Activated T-cell treated with anti-CD3 and anti-CD28 coated beads, Interleukin-2, amount 50 U/mL, for 72 hours (primary cell): ENCODE measurements around the gene KIF26B. TPM values are rescaled to one million over a fixed set of nuclear protein-coding genes. Genes with fewer than 3 reads are reported as not detected.

Source experiments
- ATAC-seq, 2 donors: fragments of 150-1000 bp; cut with Tn5 transposase; replicated peaks in 1 of 2; 2 replicates each; pipeline ENCODE4 v1.10.0; 2021; ENCODE audit warnings: moderate library complexity in 2 of 2, mild to moderate bottlenecking in 1 of 2
- DNase-seq, 2 donors: peaks; one replicate each; pipeline ENCODE4 v3.0.0; 2021 to 2022; ENCODE audit warnings: mixed read lengths in 1 of 2
- H3K27ac Mint-ChIP-seq: one replicate; pipeline ENCODE4 v1.8.0; 2022; ENCODE audit warnings: mild to moderate bottlenecking, moderate library complexity, mixed read lengths
- H3K27me3 Mint-ChIP-seq: one replicate; pipeline ENCODE4 v1.8.0; 2022; ENCODE audit warnings: low read depth, mixed read lengths
- H3K36me3 Mint-ChIP-seq, 2 donors: one replicate each; pipeline ENCODE4 v1.8.0; 2022; ENCODE audit warnings: mixed read lengths in 2 of 2, mild to moderate bottlenecking in 1 of 2; ENCODE audit not compliant: insufficient read depth in 2 of 2
- H3K4me1 Mint-ChIP-seq: one replicate; pipeline ENCODE4 v1.8.0; 2022; ENCODE audit warnings: low read depth, mixed read lengths
- H3K4me3 Mint-ChIP-seq, 2 donors: one replicate each; pipeline ENCODE4 v1.8.0; 2022; ENCODE audit warnings: mild to moderate bottlenecking in 2 of 2, mixed read lengths in 2 of 2, moderate library complexity in 2 of 2
- H3K9me3 Mint-ChIP-seq, 2 donors: one replicate each; pipeline ENCODE4 v1.8.0; 2022; ENCODE audit warnings: mixed read lengths in 2 of 2
- total RNA-seq, 2 donors: library from RNA; stranded (reverse); gene quantifications; one replicate each; pipeline ENCODE4 v1.2.3, GENCODE V29; 2022

KIF26B gene
- total RNA-seq, 2 donors from 2014 or later = 0.25 to 0.34 TPM

- no peak overlapping the region for H3K27ac Mint-ChIP-seq
- no peaks in the 10 kb centered on the region for H3K36me3 Mint-ChIP-seq
- no peaks in the 10 kb centered on the region for H3K27me3 Mint-ChIP-seq
- H3K4me3 Mint-ChIP-seq = no peak overlapping the region
- ATAC-seq (no peak), DNase-seq (no peak)
- H3K4me1 Mint-ChIP-seq = no peaks in the 10 kb centered on the region
- no peaks in the 10 kb centered on the region for H3K9me3 Mint-ChIP-seq
These were observed 389.5 kb downstream of the KIF26B start for GRCh38 chr1:245544236-245544635.

GRCh38 chr1:245546875-245547274 lies 392.1 kb downstream of the KIF26B start:
- Mint-ChIP-seq H3K27ac (no peak overlapping the region), H3K27me3 (no peaks in the 10 kb centered on the region), H3K36me3 (no peaks in the 10 kb centered on the region), H3K9me3 (no peaks in the 10 kb centered on the region), H3K4me1 (no peaks in the 10 kb centered on the region), H3K4me3 (peak overlapping the region in 1 of 2 donors; percentile 50)
- ATAC-seq (no peak), DNase-seq (no peak)

DNA sequence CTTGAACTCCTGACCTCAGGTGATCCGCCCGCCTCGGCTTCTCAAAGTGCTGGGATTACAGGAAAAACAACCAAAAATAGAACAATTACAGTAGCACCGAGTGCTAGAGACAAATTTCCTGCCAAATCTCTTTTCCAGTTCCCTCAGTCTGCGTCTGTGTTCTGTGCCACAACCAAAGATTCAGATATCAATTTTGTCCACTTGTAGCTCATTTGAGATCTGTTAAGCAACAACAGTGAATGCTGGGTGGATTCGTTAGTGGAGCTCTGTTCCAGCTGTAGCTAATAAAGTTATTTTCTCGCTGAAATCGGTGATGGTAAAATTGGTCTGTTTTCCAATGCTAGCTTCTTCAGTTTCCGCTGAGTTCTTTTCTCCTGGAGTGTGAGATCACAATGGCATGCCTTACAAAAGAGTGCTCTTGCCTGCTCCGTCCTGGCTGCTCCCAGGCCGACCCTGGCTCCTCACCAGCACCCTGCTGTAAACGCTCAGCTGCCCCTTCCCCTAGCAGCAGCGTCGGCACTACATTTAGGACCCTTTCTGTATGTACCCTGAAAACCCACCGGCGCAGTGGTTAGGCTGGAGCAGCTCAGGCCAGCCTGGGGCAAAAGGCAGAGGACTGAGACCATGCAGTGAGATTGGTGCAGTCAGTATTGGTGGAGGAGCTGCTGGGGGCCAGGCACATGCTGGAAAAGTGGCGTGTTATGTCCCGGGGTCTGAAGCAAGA lies 395.4 kb downstream of the KIF26B start:
- H3K9me3 Mint-ChIP-seq = no peaks in the 10 kb centered on the region
- no peak overlapping the region for H3K4me3 Mint-ChIP-seq
- no peaks in the 10 kb centered on the region for H3K27me3 Mint-ChIP-seq
- DNase-seq (no peak), ATAC-seq (no peak)
- no peaks in the 10 kb centered on the region for H3K4me1 Mint-ChIP-seq
- H3K27ac Mint-ChIP-seq = no peak overlapping the region
- H3K36me3 Mint-ChIP-seq = no peaks in the 10 kb centered on the region

- no peaks in the 10 kb centered on the region for H3K9me3 Mint-ChIP-seq
- H3K27me3 Mint-ChIP-seq = no peaks in the 10 kb centered on the region
- no peaks in the 10 kb centered on the region for H3K36me3 Mint-ChIP-seq
- DNase-seq (no peak), ATAC-seq (no peak)
- H3K27ac Mint-ChIP-seq = no peak overlapping the region
- H3K4me3 Mint-ChIP-seq = no peak overlapping the region
- no peaks in the 10 kb centered on the region for H3K4me1 Mint-ChIP-seq
These were observed 395.9 kb downstream of the KIF26B start for GRCh38 chr1:245550720-245551043.

DNA sequence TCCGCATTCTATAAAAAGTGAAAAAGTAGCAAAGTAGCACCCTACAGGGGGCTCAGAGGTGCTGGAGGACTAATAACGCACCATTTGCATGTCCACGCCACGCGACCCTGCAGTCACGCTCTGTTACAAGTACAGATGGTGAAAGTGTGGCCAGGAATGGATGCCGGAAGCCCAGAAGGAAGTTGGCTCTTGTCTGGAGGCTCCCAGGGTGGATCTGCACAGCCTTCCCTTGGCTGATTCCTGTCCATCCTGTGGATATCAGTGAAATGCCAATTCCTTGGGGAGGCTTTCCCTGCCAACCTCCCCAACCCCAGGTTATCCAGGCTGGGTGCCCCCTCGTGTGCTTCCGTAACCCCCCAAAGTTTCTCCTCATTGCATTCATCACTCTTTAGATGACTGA lies 396.8 kb downstream of the KIF26B start:
- Mint-ChIP-seq H3K36me3 (no peaks in the 10 kb centered on the region), H3K9me3 (no peaks in the 10 kb centered on the region), H3K4me1 (no peaks in the 10 kb centered on the region), H3K27me3 (no peaks in the 10 kb centered on the region), H3K27ac (no peak overlapping the region), H3K4me3 (no peak overlapping the region)
- DNase-seq = no peak
- no peak for ATAC-seq

- H3K27ac Mint-ChIP-seq = no peak overlapping the region
- DNase-seq (no peak), ATAC-seq (no peak)
- H3K4me1 Mint-ChIP-seq = no peaks in the 10 kb centered on the region
- no peaks in the 10 kb centered on the region for H3K9me3 Mint-ChIP-seq
- H3K27me3 Mint-ChIP-seq = no peaks in the 10 kb centered on the region
- no peaks in the 10 kb centered on the region for H3K36me3 Mint-ChIP-seq
- H3K4me3 Mint-ChIP-seq = no peak overlapping the region
These were observed 397.5 kb downstream of the KIF26B start for GRCh38 chr1:245552331-245552730.

DNA sequence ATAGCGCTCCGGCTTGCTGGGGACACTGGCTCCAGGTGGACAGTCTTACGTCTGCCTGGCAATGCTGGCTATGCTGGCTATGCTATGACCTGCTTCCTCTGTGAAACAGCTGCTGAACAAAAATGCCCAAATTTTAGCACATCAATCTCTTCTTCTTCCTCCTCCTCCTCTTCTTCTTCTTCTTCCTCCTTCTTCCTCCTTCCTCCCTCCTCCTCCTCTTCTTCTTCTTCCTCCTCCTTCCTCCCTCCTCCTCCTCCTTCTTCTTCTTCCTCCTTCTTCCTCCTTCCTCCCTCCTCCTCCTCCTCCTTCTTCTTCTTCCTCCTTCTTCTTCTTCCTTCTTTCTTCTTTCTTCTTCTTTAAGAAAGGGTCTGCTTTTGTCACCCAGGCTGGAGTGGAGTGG lies 401.3 kb downstream of the KIF26B start:
- no peak overlapping the region for H3K27ac Mint-ChIP-seq
- no peaks in the 10 kb centered on the region for H3K4me1 Mint-ChIP-seq
- ATAC-seq = no peak
- no peak for DNase-seq
- peaks cover 6% of the 10 kb centered on the region for H3K27me3 Mint-ChIP-seq
- H3K4me3 Mint-ChIP-seq = no peak overlapping the region
- no peaks in the 10 kb centered on the region for H3K36me3 Mint-ChIP-seq
- H3K9me3 Mint-ChIP-seq = no peaks in the 10 kb centered on the region

- Mint-ChIP-seq H3K9me3 (no peaks in the 10 kb centered on the region), H3K4me1 (no peaks in the 10 kb centered on the region), H3K27ac (no peak overlapping the region), H3K4me3 (no peak overlapping the region), H3K27me3 (peaks cover 6% of the 10 kb centered on the region), H3K36me3 (no peaks in the 10 kb centered on the region)
- ATAC-seq (no peak), DNase-seq (no peak)
These were observed 403.3 kb downstream of the KIF26B start for GRCh38 chr1:245558069-245558468.

- Mint-ChIP-seq H3K36me3 (no peaks in the 10 kb centered on the region), H3K9me3 (no peaks in the 10 kb centered on the region), H3K27ac (no peak overlapping the region), H3K4me1 (no peaks in the 10 kb centered on the region), H3K4me3 (no peak overlapping the region), H3K27me3 (peaks cover 6% of the 10 kb centered on the region)
- no peak for DNase-seq
- no peak for ATAC-seq
These were observed 405.6 kb downstream of the KIF26B start for GRCh38 chr1:245560316-245560859.

DNA sequence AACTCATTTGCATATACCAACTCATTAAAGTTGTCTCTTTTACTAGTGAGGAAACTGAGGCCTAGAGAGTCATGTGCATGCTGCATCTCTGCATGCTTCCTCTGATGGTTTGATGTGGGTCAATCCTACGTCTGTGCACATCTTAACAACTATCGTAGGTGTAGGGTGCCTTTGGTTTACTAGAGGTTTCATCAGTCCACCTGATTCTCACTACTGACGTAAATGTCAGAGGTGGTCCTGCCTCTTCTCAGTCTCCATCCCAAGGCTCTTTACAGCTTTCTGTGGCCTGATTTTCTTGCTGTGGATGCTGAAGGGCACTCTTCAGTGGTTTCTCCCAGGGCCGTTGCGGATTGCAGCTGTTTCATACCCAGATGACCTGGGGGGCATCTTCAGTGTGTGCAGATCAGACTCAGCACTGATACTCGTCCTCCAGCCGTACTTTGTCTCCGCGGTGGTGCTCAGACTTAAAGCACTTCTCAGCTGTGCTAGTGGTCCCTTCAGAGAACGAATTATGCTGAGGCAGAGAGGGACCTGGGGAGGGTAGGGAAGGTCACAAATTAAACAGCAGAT lies 407.0 kb downstream of the KIF26B start:
- Mint-ChIP-seq H3K27ac (no peak overlapping the region), H3K36me3 (no peaks in the 10 kb centered on the region), H3K9me3 (no peaks in the 10 kb centered on the region), H3K27me3 (peaks cover 6% of the 10 kb centered on the region), H3K4me1 (no peaks in the 10 kb centered on the region), H3K4me3 (no peak overlapping the region)
- DNase-seq (no peak), ATAC-seq (no peak)

DNA sequence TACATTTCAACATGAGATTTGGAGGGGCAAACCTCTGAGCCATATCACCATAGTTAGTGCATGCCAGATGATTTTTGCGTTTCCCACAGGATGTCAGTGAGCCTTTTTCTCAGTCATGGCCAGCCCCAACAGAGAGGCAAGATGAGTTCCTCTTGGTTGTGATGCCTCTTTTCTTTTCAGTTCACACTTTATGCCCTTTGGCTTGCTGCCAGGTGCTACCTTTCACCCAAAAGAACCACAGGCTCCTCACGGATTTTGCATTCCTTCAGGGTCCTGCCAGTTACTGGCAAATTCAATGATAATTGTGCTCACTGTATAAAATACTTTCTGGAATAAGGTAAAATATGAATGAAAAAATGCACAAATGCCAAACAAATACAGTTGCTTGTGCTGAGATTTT lies 411.3 kb downstream of the KIF26B start:
- no peaks in the 10 kb centered on the region for H3K36me3 Mint-ChIP-seq
- no peaks in the 10 kb centered on the region for H3K4me1 Mint-ChIP-seq
- no peak for DNase-seq

GRCh38 chr1:245566952-245567351 lies 412.2 kb downstream of the KIF26B start:
- Mint-ChIP-seq H3K27ac (no peak overlapping the region), H3K9me3 (no peaks in the 10 kb centered on the region), H3K36me3 (no peaks in the 10 kb centered on the region), H3K4me3 (no peak overlapping the region), H3K27me3 (no peaks in the 10 kb centered on the region), H3K4me1 (no peaks in the 10 kb centered on the region)
- ATAC-seq (no peak), DNase-seq (no peak)

More for the DNA sequence above, 411.3 kb downstream of the KIF26B start:
- Mint-ChIP-seq H3K4me3 (no peak overlapping the region), H3K27ac (no peak overlapping the region), H3K27me3 (no peaks in the 10 kb centered on the region), H3K9me3 (no peaks in the 10 kb centered on the region)
- no peak for ATAC-seq

- Mint-ChIP-seq H3K4me3 (no peak overlapping the region), H3K9me3 (no peaks in the 10 kb centered on the region), H3K27ac (no peak overlapping the region), H3K27me3 (no peaks in the 10 kb centered on the region), H3K36me3 (no peaks in the 10 kb centered on the region), H3K4me1 (no peaks in the 10 kb centered on the region)
- ATAC-seq = no peak
- DNase-seq = no peak
These were observed 417.1 kb downstream of the KIF26B start for GRCh38 chr1:245571815-245572294.

GRCh38 chr1:245572709-245573108 lies 417.9 kb downstream of the KIF26B start:
- Mint-ChIP-seq H3K4me1 (no peaks in the 10 kb centered on the region), H3K4me3 (no peak overlapping the region), H3K27me3 (peaks cover 8% of the 10 kb centered on the region), H3K9me3 (no peaks in the 10 kb centered on the region), H3K36me3 (no peaks in the 10 kb centered on the region), H3K27ac (no peak overlapping the region)
- DNase-seq (no peak), ATAC-seq (no peak)
